Medulla oblongata (tissue), 1 donor: ENCODE results near the gene MUS81.
"Not testable (repeated sequence)": the region's sequence is repeated elsewhere in the genome, so short reads cannot be mapped to it uniquely, and the experiment has no call there.

Experiments
- DNase-seq: peaks from one replicate; pipeline ENCODE4 v3.0.0-alpha.2; 2015; ENCODE audit errors: extremely low spot score

Gene MUS81

GRCh38 chr11:65847746-65848145, 12.5 kb upstream of the MUS81 start:
- no peak for DNase-seq

- DNase-seq: not testable (repeated sequence)
Observed at GRCh38 chr11:65848693-65849092, 11.5 kb upstream of the MUS81 start.

GRCh38 chr11:65849366-65849765, 10.9 kb upstream of the MUS81 start:
- no peak for DNase-seq

GRCh38 chr11:65849771-65850216, 10.4 kb upstream of the MUS81 start:
- DNase-seq: no peak

- DNase-seq: no peak
Observed at GRCh38 chr11:65850217-65851082, 9.8 kb upstream of the MUS81 start.

GRCh38 chr11:65851083-65851579, 9.1 kb upstream of the MUS81 start:
- no peak for DNase-seq

GRCh38 chr11:65851811-65852507, 8.3 kb upstream of the MUS81 start:
- DNase-seq: no peak

- no peak for DNase-seq
Observed at GRCh38 chr11:65852508-65853245, 7.6 kb upstream of the MUS81 start.

- DNase-seq: no peak
Observed at GRCh38 chr11:65853246-65853979, 6.8 kb upstream of the MUS81 start.

GRCh38 chr11:65854161-65854592, 6.1 kb upstream of the MUS81 start:
- no peak for DNase-seq

- DNase-seq: no peak
Observed at GRCh38 chr11:65854852-65855837, 5.1 kb upstream of the MUS81 start.

GRCh38 chr11:65855927-65856363, 4.3 kb upstream of the MUS81 start:
- DNase-seq: no peak

GRCh38 chr11:65856689-65857499, 3.3 kb upstream of the MUS81 start:
- DNase-seq: peak; percentile 85

GRCh38 chr11:65857500-65857852, 2.8 kb upstream of the MUS81 start:
- DNase-seq: no peak

GRCh38 chr11:65857853-65858680, 2.2 kb upstream of the MUS81 start, which contains the start of gene CFL1:
Gene CFL1, minus strand, starts transcription at chr11:65858180. Its CDS starts 81 bp downstream, at chr11:65858099.
- peak; percentile 98 for DNase-seq

GRCh38 chr11:65858681-65859087, 1.5 kb upstream of the MUS81 start:
- DNase-seq: no peak

GRCh38 chr11:65859095-65859811, 980 bp upstream of the MUS81 start:
- peak; percentile 98 for DNase-seq
